Cerebellar cortex (tissue), 1 donor: ENCODE results near the gene TRAPPC2.
"Not testable (repeated sequence)": the region's sequence is repeated elsewhere in the genome, so short reads cannot be mapped to it uniquely, and the experiment has no call there.

Experiments used
- DNase-seq: peaks from one replicate; pipeline ENCODE4 v3.0.0-alpha.2; 2015; ENCODE audit warnings: low spot score

Gene TRAPPC2

DNA sequence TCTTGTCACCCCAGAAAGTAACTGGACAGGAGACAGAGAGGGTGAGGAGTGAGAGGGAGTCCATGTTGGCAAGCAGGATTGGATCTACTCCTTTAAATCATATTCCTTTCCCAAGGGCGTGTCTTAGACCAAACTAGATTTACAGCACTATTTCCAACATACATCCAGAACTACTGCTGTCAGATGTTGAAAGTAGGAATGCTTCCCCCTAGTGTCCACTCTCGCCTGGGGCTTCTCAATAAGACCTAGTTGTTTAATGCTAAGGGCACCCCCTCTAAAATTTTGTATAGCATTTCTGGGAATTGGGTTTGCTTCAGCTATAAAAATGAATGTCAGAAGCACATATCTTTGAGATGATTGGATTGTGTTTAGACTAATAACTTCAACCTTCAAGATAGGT lies 13.4 kb upstream of the TRAPPC2 start:
- peak; percentile 49 for DNase-seq

DNA sequence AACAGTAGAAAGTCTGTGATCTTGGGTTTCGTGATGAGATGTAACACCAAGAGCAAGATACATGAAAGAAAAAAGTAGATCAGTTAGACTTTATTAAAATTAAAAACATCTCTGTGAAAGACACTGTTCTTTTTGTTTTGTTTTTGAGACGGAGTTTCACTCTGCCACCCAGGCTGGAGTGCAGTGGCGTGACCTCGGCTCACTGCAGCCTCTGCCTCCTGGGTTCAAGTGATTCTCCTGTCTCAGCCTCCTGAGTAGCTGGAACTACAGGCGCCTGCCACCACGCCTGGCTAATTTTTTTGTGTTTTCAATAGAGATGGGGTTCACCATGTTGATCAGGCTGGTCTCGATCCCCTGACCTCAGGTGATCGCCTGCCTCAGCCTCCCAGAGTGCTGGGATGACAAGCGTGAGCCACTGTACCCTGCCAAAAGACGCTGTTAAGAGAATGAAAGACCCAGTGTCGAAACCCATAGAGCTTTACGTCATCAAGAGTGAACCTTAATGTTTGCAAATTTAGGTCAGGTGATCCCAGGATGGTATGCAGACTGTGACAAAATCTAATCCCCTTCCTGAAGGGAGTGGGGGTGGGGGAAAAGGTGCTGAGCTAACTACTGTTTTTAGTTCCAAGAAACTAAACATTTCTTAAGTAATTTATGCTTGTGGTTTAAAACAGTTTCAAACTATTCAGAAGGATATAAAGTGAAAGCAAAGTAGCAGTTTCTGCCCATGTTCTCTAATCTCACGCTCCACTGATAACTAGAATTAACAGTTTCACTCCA lies 8.2 kb upstream of the TRAPPC2 start:
- DNase-seq = no peak

DNA sequence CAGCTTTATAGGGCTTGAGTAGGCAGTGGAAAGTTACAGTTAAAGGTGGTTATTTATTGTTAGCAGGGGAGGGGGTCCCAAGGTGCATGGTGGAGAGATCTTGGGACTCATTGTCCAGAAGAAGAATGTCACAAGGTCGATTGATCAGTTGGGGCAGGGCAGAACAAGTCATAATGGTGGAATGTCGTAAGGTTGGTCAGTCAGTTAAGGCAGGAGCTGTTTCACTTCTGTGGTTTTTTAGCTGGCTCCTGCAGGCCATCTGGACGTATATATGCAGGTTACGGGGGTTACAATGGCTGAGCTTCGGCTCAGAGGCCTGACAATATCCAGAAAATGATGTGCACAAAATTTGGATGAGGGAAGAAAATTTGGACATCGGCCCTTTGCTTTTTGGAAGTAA lies 7.3 kb upstream of the TRAPPC2 start:
- DNase-seq = no peak

DNA sequence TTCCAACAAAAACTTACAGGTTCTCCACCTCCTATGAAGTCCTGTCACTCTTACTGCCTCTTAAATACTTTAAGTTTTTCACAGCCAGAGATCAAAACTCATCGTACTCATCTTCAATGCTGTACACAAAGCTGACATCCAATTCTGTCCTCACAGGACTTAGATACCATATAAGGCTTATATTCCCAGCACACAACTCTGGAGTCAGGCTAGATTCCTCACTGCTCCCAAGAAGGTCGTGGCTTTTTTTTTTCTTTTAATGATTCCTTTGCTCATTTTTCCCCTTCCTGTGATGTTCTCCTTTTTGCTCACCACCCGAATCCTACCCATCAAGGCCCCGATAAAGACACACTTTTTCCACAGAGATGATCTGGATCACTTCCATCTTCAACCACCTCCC lies 914 bp downstream of the TRAPPC2 start:
- no peak for DNase-seq

DNA sequence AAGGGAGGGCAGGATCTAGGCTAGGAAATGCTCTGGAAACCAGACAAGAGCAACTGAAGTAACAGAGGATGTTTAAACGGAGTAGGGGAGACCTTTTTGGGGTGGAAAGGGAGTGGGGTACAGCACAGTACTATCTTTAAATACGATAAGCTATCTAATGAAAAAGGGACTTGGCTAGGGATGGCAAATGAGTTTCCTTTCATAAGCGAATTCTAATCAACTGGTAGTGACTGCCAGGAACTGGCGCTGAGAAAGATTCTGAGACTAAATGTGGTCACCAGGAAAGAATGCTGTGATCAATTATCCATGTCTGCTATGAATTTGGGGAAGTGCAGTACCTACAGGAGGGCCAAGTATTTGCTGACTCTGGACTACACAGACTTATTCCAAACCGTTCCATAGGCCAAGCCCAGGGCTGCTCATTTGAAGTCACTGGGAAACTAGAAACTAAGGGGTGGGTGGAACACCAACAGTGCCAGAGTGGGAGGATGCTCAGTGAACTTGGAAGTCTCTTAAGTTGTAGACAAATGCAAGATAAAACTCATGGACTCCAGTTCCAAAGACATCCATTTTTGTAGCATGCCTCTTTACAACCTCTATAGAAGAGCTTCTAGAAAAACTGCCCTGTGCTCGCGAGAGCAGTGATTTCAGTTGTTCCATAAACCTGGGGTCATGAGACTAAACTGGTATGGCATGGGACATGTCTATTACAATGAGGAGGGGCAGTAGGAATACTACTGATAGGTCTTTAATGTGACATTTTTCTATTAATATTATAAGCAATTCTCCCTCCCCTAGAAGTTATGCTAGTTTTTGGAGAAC lies 2.0 kb downstream of the TRAPPC2 start:
- DNase-seq = no peak

DNA sequence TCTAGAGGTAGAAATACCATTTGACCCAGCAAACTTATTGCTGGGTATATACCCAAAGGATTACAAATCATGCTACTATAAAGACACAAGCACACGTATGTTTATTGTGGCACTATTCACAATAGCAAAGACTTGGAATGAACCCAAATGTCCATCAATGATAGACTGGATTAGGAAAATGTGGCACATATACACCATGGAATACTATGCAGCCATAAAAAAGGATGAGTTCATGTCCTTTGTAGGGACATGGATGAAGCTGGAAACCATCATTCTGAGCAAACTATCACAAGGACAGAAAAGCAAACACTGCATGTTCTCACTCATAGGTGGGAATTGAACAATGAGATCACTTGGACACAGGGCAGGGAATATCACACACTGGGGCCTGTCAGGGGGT lies 3.9 kb downstream of the TRAPPC2 start:
- not testable (repeated sequence) for DNase-seq

DNA sequence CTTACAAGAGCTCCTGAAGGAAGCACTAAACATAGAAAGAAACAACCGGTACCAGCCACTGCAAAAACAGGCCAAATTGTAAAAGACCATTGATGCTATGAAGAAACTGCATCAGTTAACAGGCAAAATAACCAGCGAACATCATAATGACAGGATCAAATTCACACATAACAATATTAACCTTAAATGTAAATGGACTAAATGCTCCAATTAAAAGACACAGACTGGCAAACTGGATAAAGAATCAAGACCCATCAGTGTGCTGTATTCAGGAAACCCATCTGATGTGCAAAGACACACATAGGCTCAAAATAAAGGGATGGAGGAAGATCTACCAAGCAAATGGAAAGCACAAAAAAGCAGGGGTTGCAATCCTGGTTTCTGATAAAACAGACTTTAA lies 7.8 kb downstream of the TRAPPC2 start:
- DNase-seq = not testable (repeated sequence)

DNA sequence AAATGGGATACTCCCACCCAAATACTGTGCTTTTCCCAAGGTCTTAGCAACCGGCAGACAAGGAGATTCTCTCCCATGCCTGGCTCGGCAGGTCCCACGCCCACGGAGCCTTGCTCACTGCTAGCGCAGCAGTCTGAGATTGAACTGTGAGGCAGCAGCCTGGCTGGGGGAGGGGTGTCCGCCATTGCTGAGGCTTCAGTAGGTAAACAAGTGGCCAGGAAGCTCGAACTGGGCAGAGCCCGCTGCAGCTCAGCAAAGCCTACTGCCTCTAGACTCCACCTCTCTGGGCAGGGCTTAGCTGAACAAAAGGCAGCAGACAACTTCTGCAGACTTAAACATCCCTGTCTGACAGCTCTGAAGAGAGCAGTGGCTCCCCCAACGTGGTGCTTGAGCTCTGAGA lies 9.5 kb downstream of the TRAPPC2 start:
- not testable (repeated sequence) for DNase-seq

DNA sequence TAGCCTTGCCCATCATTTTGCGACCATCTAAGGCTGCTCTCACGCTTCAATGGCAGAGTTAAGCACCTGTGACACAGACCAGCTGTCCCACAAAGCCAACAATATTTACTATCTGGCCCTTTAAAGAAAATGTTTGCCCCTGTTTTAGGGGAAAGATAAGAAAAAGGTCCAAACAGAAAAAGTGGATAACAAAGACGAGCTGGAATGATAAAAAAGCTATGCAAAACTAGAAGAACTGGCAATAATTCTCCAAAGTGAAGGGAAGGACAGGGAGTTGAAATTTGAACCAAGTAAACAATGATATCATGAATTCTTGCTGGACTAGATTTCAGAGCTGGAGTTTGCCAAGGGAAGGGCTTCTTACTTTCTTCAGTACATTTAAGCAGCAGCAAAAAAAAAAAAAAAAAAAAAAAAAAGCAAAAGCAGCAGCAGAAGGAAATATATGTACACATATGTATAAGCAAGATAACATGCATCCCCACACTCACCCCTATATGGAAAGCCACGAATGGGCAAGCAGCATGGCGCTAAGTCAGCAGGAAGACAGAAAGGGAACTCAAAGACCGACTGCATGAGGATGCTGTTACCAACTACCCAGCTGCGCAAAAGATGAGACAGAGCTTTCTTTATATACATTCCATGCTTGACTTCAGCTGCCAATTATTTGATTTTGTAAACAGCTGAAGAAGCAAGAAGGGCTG lies 12.5 kb downstream of the TRAPPC2 start:
- DNase-seq = no peak

DNA sequence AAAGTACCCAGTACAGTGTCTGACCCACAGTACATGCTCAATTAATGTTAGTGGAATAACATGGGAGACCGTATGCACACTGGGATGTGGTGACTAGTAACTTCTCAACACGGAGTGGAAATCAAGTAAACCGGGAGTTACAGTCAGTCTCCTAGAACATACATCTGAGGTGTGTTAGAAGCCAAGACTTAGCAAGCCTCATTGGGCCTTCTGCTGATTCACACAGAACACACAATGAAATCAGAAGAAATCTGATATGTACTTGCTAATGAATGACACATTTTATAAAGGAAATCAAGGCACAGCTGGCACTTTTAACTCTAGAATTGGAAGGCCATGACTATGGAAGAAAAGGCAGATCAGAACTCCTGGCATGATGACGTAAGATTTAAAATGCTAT lies 13.0 kb downstream of the TRAPPC2 start:
- DNase-seq = no peak

DNA sequence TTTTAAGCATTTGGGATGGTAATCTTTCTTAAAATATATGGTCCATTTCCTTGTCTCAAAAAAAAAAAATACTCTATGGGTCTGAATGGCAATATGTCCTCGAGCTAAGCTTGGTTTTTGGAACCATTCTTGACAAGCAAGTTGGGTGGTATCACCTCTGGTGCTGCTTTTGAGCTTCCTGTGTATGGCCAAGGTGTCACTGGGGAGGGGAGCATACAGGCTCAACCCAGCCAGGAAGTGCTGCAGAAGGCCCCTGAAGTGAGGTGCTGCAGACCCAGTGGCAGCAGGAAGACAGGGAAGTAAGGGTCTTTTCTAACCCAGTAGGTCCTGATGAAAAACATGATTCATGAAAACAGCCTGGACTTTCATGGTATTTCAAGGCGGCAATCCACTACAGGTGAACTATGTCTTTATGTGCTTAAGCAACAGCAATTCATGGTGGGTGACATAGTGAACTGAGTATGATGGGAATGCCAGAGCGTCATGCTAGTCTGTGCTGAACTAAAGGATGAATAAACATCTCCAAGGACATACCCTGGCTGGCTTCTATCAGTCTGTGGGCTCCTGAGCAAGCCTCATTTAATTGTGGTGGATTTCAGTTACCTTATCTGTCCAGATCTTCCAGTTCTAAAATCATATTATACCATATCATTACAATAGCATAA lies 15.1 kb downstream of the TRAPPC2 start:
- no peak for DNase-seq

DNA sequence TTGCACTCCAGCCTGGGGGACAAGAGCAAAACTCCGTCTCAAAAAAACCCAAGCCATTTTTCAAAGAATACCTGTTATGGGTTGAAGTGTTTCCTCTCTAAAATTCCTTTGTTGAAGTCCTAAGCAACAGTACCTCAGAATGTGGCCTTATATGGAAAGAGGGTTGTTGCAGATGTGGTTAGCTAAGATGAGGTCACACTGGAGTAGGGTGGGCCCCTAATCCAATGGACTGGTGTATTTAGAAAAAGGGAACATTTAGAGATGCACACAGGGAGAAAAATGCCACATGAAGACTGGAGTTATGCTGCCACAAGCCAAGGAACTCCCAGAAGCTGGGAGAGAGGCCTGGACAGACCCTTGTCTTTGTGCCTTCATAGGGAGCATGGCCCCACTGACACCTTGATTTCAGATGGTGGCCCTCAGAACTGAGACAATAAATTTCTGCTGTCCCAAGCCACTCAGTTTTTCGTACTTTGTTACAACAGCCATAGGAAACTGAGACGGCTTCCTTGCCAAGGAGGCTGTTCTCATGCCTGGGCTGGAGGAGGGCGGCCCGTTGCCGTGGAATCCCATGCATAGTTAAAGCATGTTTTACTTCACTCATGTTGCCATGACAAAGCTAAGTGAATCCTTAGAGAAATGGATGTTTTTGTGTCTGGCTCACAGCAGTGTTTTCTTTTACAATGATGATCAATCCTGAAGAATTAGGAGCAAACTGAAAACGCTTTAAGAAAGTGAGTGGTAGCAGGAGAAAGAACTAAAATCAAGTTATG lies 16.5 kb downstream of the TRAPPC2 start:
- no peak for DNase-seq

DNA sequence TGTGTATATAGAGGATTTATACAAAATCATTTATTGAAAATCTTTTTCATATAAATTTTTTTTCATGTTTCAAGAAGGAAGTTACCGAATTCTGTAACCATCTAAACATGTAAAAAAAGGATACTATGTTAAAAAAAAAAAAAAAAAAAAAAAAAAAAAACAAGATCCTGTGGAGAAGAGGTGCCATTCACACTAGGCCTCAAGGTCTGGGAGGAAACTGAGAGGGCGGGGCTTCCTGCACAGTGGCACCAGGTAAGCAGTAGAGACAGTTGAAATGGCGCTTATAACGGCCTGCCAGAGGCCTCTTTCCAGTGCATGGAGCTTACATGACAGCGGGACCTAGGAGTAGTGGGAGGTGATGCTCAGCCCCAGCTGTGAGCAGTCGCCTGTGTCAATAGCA lies 17.5 kb downstream of the TRAPPC2 start:
- no peak for DNase-seq

DNA sequence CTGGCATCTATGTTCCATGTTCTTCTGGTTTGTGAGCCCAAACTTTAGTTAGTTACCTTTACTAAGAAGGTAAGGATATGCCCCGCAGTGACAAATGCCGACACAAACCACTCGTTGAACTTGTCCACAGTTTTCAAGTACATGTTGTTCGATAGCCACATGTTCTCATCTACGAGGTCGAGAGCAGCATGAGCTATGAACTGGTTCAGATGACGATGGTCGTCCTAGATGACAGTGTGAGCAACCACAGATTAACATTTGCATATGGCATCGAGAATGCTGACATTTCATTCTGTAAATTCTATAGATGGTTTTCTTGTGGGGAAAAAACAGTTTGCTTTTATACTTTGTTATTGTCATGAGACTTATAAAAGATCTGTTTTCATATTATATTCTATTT lies 18.0 kb downstream of the TRAPPC2 start:
- DNase-seq = no peak

DNA sequence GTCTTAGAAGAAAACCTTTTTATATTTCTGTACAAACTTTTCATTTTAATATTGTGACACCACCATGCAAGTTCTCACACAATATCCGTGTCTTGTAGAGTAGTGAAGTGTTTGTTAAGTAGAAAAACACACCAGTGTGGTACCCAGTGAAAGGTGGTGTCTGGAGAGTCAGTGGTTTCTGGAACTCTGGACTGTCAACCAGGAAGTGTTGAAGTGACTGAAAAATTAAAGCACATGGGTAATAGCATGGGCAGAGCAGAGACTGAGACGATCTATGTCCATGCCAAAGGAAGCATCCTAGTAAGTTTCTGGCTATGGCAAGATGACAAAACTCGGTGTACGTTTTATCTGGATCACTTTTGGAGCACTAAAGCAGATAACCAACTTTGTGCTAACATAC lies 23.3 kb downstream of the TRAPPC2 start:
- no peak for DNase-seq

DNA sequence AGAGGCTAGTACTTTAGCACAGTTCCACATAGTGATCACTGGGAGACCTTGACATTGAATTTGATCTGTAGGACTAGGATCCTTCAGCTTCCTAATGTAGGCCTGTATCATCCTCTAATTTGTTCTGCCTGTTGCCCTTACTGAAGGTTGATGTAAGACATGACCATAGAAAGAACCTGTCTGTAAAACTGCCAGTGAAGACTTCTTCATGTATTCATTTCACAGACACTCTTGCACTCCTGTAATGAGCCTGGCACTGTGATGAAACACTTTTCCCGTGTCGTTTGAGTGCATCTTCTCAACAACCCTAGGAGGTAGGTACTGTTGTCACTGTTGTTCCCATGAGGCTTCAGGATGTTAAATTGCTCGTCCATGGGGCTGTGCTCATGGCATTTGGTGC lies 30.8 kb downstream of the TRAPPC2 start:
- DNase-seq = no peak

DNA sequence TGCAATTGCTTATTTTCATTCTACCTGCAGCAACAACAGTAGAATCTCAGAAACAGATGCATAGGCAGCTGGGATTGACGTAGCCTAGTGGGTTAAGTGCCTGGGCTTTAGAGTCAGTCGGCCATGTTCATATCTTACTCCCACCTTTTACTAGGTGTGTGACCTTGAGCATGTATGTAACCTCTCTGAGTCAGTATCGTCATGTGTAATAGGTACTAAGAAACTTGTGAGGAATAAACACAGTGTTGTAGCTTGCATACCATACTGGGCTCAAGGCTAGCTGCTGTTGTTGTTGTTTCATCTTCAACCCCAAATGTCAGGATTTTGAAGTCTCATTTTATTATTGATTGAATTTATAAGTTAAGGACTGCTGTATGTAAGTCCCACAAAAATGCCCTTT lies 31.3 kb downstream of the TRAPPC2 start:
- DNase-seq = no peak

DNA sequence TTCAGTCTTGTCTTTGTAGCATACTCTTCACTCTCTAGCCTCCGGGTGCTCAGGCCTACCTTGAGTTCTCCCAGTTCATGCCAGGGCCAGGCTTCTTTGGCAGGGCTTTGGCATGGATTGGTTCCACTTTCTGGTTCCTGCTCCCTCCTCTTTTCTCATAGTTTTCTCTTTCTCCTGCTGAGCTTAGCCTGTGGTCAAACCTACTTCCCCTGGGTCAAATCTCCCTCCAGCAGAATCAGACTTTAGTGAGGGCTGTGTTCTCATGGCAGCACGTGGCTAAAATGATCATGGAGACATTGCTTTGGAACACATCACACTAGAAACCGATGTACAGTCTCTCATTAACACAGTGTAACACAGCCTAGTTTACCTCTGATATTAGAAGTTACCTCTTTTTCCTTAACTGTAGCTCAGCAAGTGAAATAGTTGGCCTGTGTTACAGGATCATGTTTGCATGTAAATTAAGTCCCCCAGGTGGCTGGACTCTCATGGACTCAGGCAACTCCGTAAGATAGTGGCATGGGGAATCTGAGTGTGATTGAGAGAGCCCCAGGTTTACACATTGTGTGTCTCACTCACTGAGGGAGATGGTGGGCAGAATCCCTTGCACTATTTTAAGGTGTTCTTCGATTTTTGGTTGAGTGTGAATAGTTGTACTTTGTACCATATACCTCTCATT lies 32.2 kb downstream of the TRAPPC2 start:
- DNase-seq = no peak

DNA sequence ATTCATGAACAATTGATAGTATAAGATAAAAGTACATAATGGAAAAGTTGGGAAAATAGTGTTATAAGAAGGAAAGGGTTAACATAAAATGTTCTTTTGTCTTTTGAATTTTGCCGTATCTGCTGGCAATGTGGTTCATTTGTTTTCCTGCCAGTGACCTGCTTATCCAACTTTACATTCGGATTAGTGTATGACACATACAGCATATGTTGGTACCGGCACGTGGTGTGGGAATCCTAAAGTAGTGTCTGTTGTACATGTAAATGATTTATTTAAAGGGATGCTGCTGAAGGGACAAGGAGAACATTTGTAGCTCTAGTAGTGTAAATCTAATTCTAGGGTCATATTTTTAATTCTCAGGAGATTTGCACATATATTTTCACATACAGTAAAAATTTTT lies 34.0 kb downstream of the TRAPPC2 start:
- DNase-seq = no peak

DNA sequence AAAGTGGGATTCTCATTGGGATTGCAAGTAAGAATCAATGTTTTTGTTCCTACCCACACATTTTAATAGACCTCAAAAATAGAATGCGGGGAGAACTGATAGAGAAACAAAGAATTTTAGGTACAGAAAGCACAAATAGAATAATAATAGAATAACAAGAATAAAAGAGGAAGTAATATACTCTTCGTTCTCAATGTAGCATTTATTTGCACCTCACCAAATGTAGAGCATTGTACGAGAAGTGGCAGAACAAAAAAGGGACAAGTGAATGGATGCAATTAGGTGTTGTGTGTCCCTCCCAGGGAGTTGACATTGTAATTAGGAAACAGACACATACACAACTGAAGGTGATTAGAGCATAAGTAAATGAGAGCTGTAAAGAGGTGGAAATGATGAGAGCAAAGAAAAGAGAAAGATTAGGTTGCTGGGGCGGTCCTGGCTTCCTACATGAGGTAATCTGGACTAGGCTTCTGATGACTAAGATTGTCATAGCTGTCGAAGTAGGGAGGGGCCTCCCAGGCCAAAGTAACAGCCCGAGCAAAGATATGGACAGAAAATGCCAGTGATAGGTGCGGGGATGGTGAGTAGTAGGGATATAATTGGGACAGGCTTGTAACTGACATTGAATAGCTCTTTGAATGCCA lies 35.1 kb downstream of the TRAPPC2 start:
- DNase-seq = no peak
